Tibial nerve (tissue), 4 donors: ENCODE data around the gene TTC9C. TPM values are rescaled to one million over a fixed set of nuclear protein-coding genes. Genes with fewer than 3 reads are reported as not detected.
"Not testable (repeated sequence)": the region's sequence is repeated elsewhere in the genome, so short reads cannot be mapped to it uniquely, and the experiment has no call there.

Source experiments
- DNase-seq, 2 donors: peaks; one replicate each; pipeline ENCODE4 v3.0.0-alpha.2; 2019; ENCODE audit warnings: low spot score in 2 of 2
- H3K27ac ChIP-seq, 4 donors: fragments of 200-600 bp; sonication (generic) in 3 of 4; one replicate each; pipeline ENCODE4 v1.5.1; 2017 to 2019; ENCODE audit warnings: mild to moderate bottlenecking in 1 of 4
- H3K27me3 ChIP-seq, 2 donors: fragments of 200-600 bp; sonication (generic) in 1 of 2; one replicate each; pipeline versions ENCODE4 v1.5.1 to v1.6.0; 2017 to 2019
- H3K36me3 ChIP-seq, 3 donors: fragments of 200-600 bp; sonication (generic); one replicate each; pipeline ENCODE4 v1.5.1; 2018 to 2019
- H3K4me1 ChIP-seq, 4 donors: fragments of 200-600 bp; sonication (generic) in 3 of 4; one replicate each; pipeline ENCODE4 v1.5.1; 2017 to 2019
- H3K4me3 ChIP-seq, 4 donors: fragments of 200-600 bp; sonication (generic) in 3 of 4; one replicate each; pipeline ENCODE4 v1.5.1; 2017 to 2019; ENCODE audit warnings: mild to moderate bottlenecking in 1 of 4, moderate library complexity in 1 of 4
- H3K9me3 ChIP-seq, 4 donors: fragments of 200-600 bp; sonication (generic) in 3 of 4; one replicate each; pipeline ENCODE4 v1.5.1; 2017 to 2019
- CTCF ChIP-seq, 5 experiments: fragments of 200-600 bp in 3 of 5; fragments of 450-650 bp in 2 of 5; sonication (generic) in 3 of 5; IDR thresholded peaks; one replicate each; pipeline ENCODE4 v1.5.1; 2016 to 2019; ENCODE audit warnings: antibody characterized with exemption in 5 of 5, mild to moderate bottlenecking in 3 of 5, moderate library complexity in 2 of 5
- EP300 ChIP-seq, 2 donors: sonication (generic); formaldehyde crosslinking; IDR thresholded peaks; one replicate each; pipeline ENCODE4 v1.6.1; 2017; ENCODE audit warnings: antibody characterized with exemption in 2 of 2, mild to moderate bottlenecking in 1 of 2
- POLR2A ChIP-seq, 2 donors: fragments of 450-650 bp; IDR thresholded peaks; one replicate each; pipeline ENCODE4 v1.6.1; 2017; ENCODE audit warnings: antibody characterized with exemption in 2 of 2, mild to moderate bottlenecking in 2 of 2, moderate library complexity in 2 of 2
- WGBS, 2 donors: methylation state at CpG; one replicate each; pipeline ENCODE4 v1.1.5; 2018; 5-methylcytosine and 5-hydroxymethylcytosine counted together
- total RNA-seq, 4 donors: library from RNA; depleted of rRNA; stranded (reverse); fragments of >200 nt; gene quantifications; one replicate each; pipeline ENCODE4 v1.1.0, GENCODE V29; 2016

Gene TTC9C
- total RNA-seq, 4 donors from 2014 or later: 20.1 to 37.1 (median 23.6) TPM

GRCh38 chr11:62752994-62753735 lies 24.9 kb downstream of the TTC9C start:
- TF ChIP-seq POLR2A (IDR thresholded peaks at IDR 0.05) (no peak), EP300 (IDR thresholded peaks at IDR 0.05) (no peak)
- WGBS, 2 donors: 86 to 88% methylated on average over 11 to 15 of the region's 15 CpGs
- H3K36me3 ChIP-seq: peaks cover 0 to 31% (median 0%) of the 10 kb centered on the region in 3 donors
- peaks cover 0 to 42% (median 9%) of the 10 kb centered on the region in 4 donors for H3K4me1 ChIP-seq
- H3K9me3 ChIP-seq: no peaks in the 10 kb centered on the region
- no peak for DNase-seq
- H3K27ac ChIP-seq: peak overlapping the region; percentile 91 to 95 (median 93)
- H3K27me3 ChIP-seq: no peaks in the 10 kb centered on the region
- peak overlapping the region; percentile 52 to 94 (median 58) for H3K4me3 ChIP-seq

GRCh38 chr11:62753736-62754603 lies 25.7 kb downstream of the TTC9C start, which contains the start of gene ZBTB3:
TSS of gene ZBTB3 (minus strand) at chr11:62754160. CDS start at chr11:62753664, 496 bp downstream.
- peaks cover 0 to 27% (median 0%) of the 10 kb centered on the region in 3 donors for H3K36me3 ChIP-seq
- peak within 1 kb of the TSS; percentile 93 to 96 (median 94) for H3K27ac ChIP-seq
- H3K4me3 ChIP-seq: peak within 1 kb of the TSS; percentile 52 to 94 (median 58)
- H3K27me3 ChIP-seq: no peaks in the 10 kb centered on the region
- WGBS, 2 donors: 1% methylated on average over 47 of the region's 47 CpGs
- H3K4me1 ChIP-seq: peaks cover 0 to 40% (median 9%) of the 10 kb centered on the region in 4 donors
- peak; percentile 95 to 96 for DNase-seq
- TF ChIP-seq CTCF (IDR thresholded peaks at IDR 0.05): peak in 2 of 5 experiments; percentile 49 to 54
- peak; percentile 68 to 97 for TF ChIP-seq EP300 (IDR thresholded peaks at IDR 0.05)
- peak; percentile 69 to 79 for TF ChIP-seq POLR2A (IDR thresholded peaks at IDR 0.05)
- no peaks in the 10 kb centered on the region for H3K9me3 ChIP-seq

- H3K4me3 ChIP-seq: no peak overlapping the region
- peaks cover 0 to 18% (median 0%) of the 10 kb centered on the region in 3 donors for H3K36me3 ChIP-seq
- no peak for DNase-seq
- H3K27me3 ChIP-seq: no peaks in the 10 kb centered on the region
- WGBS, 2 donors: 55 to 68% methylated on average over 10 of the region's 10 CpGs
- H3K27ac ChIP-seq: no peak overlapping the region
- no peaks in the 10 kb centered on the region for H3K9me3 ChIP-seq
- H3K4me1 ChIP-seq: peaks cover 0 to 38% (median 9%) of the 10 kb centered on the region in 4 donors
- no peak for TF ChIP-seq EP300 (IDR thresholded peaks at IDR 0.05)
- TF ChIP-seq CTCF (IDR thresholded peaks at IDR 0.05): no peak
- no peak for TF ChIP-seq POLR2A (IDR thresholded peaks at IDR 0.05)
These were observed 26.9 kb downstream of the TTC9C start for GRCh38 chr11:62755086-62755615.

- H3K27me3 ChIP-seq: no peaks in the 10 kb centered on the region
- TF ChIP-seq EP300 (IDR thresholded peaks at IDR 0.05): no peak
- TF ChIP-seq CTCF (IDR thresholded peaks at IDR 0.05): no peak
- no peak for TF ChIP-seq POLR2A (IDR thresholded peaks at IDR 0.05)
- peaks cover 0 to under 1% (median 0%) of the 10 kb centered on the region in 3 donors for H3K36me3 ChIP-seq
- DNase-seq: no peak
- H3K9me3 ChIP-seq: no peaks in the 10 kb centered on the region
- H3K4me3 ChIP-seq: no peak overlapping the region
- WGBS, 2 donors: 49 to 55% methylated on average over 9 of the region's 9 CpGs
- no peak overlapping the region for H3K27ac ChIP-seq
- peaks cover 0 to 29% (median 18%) of the 10 kb centered on the region in 4 donors for H3K4me1 ChIP-seq
These were observed 29.8 kb downstream of the TTC9C start for GRCh38 chr11:62757846-62758788.

- H3K27me3 ChIP-seq, H3K9me3 ChIP-seq, DNase-seq: not testable (repeated sequence)
- Histone ChIP-seq H3K36me3 (peaks cover 0 to 22% (median 0%) of the 10 kb centered on the region in 3 donors), H3K4me1 (peaks cover 0 to 31% (median 13%) of the 10 kb centered on the region in 4 donors), H3K4me3 (peak overlapping the region; percentile 68 to 94 (median 84)), H3K27ac (peak overlapping the region; percentile 11 to 94 (median 86))
- WGBS, 2 donors: 39% methylated on average over 9 of the region's 9 CpGs
These were observed 32.6 kb downstream of the TTC9C start for GRCh38 chr11:62760867-62761227.
